ENCODE measurements around the gene C1orf167. TPM values are rescaled to one million over a fixed set of nuclear protein-coding genes. Genes with fewer than 3 reads are reported as not detected.

Gene C1orf167
- total and polyA plus RNA-seq, 4 experiments from 2014 or later, result not detected

DNA sequence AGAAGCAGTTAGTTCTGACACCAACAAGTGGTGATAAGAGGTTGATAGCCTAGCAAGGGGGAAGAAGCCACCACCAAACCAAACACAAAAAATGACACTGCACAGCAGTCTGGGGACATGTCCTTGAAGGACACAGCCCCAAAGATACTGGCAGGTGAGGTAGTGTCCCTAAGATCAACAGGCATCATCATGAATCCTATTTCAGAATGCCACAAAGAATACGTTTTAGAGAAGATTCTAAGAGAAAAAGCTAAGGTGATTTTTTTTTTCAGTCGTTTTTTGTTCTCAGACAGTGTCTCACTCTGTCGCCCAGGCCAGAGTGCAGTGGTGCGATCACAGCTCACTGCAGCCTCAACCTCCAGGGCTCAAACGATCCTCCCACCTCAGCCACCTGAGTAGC, 24.2 kb downstream of the C1orf167 start:
- no peaks in the 10 kb centered on the region for H3K27me3 Mint-ChIP-seq
- Histone ChIP-seq H3K9me3 (ENCODE audit: control insufficient read depth in 1 of 2, low read length in 2 of 2) (no peaks in the 10 kb centered on the region), H3K4me1 (ENCODE audit: insufficient read depth, low read length) (peaks cover 12% of the 10 kb centered on the region), H3K36me3 (ENCODE audit: insufficient read depth, low read length) (no peaks in the 10 kb centered on the region), H3K27ac (ENCODE audit: low read depth, low read length) (no peak overlapping the region), H3K4me3 (ENCODE audit: low read length in 2 of 2) (no peak overlapping the region), H3K27me3 (ENCODE audit: insufficient read depth, low read length) (no peaks in the 10 kb centered on the region)
- ChIA-PET POLR2A (ENCODE audit: partially characterized antibody) (interaction anchor here (0.6 kb wide), 2 partner anchors 17 to 122 kb away, joined by 3 to 5 read pairs; no protein-coding TSS in a partner anchor), CTCF (ENCODE audit: partially characterized antibody) (interaction anchor here (0.7 to 2.7 kb wide), 3 partner anchors 17 to 43 kb away, joined by 3 to 7 read pairs (median 5); partner anchors contain the start of genes CLCN6 and MTHFR)
- H3K4me3 Mint-ChIP-seq, result no peak overlapping the region
- no peaks in the 10 kb centered on the region for H3K9me3 Mint-ChIP-seq
- intact Hi-C loops (cut with micrococcal nuclease), result no loop called here
- H3K36me3 Mint-ChIP-seq, result peaks cover 7 to 10% of the 10 kb centered on the region in 2 donors
- no peak for DNase-seq
- H3K27ac Mint-ChIP-seq, result no peak overlapping the region
- peaks cover 2 to 9% (median 5%) of the 10 kb centered on the region in 4 donors for H3K4me1 Mint-ChIP-seq

- Histone ChIP-seq H3K9me3 (ENCODE audit: control insufficient read depth in 1 of 2, low read length in 2 of 2) (no peaks in the 10 kb centered on the region), H3K4me1 (ENCODE audit: insufficient read depth, low read length) (peaks cover 12% of the 10 kb centered on the region), H3K27me3 (ENCODE audit: insufficient read depth, low read length) (no peaks in the 10 kb centered on the region), H3K36me3 (ENCODE audit: insufficient read depth, low read length) (peaks cover 2% of the 10 kb centered on the region), H3K27ac (ENCODE audit: low read depth, low read length) (no peak overlapping the region), H3K4me3 (ENCODE audit: low read length in 2 of 2) (no peak overlapping the region)
- Mint-ChIP-seq H3K4me3 (no peak overlapping the region), H3K4me1 (peaks cover 2 to 9% (median 7%) of the 10 kb centered on the region in 4 donors), H3K36me3 (peaks cover 15 to 20% of the 10 kb centered on the region in 2 donors), H3K27ac (no peak overlapping the region), H3K27me3 (no peaks in the 10 kb centered on the region), H3K9me3 (no peaks in the 10 kb centered on the region)
- ChIA-PET POLR2A (ENCODE audit: partially characterized antibody) (interaction anchor here (1.6 kb wide), 1 partner anchor 46 kb away, joined by 4 read pairs; no protein-coding TSS in a partner anchor), CTCF (ENCODE audit: partially characterized antibody) (interaction anchor here (1.5 to 2.7 kb wide), 2 partner anchors 19 kb away, joined by 5 to 7 read pairs; partner anchors contain the start of genes CLCN6 and MTHFR)
- no peak for DNase-seq
- intact Hi-C loops (cut with micrococcal nuclease), result no loop called here
Measured at GRCh38 chr1:11787251-11787803, 25.3 kb downstream of the C1orf167 start.

DNA sequence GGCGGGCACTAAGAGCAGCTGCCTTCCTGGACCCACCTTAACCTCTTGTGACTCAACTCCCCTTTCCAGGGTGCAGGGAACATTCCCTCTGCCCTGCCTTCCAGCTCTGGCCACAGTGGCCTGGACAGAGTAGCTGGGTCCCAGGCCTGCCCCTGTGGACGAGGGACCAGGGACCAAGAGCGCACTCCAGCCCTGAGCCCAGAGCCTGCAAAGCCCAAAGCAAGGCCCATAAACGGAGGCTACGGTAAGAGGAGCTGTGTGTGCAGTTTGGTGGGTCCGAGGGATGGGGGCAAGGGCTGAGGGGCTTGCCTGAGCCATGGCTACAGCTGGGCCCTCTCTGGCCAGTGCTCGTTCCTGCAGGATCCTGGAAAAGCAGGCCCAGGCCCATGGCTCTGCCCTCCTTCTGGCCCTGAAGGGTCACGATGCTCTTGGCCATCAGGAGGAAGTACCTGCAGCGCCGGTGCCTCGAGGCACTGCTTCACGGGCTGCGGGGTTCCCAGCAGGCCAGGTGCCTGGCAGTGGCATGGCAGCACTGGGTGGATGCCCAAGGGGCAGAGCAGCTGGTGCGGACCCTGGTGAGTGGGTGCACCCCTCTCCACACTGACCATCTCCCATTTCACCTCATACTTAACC, 25.9 kb downstream of the C1orf167 start:
- POLR2A ChIA-PET (ENCODE audit: partially characterized antibody), result interaction anchor here (1.6 kb wide), 1 partner anchor 47 kb away, joined by 4 read pairs; no protein-coding TSS in a partner anchor
- no peak overlapping the region for H3K27ac Mint-ChIP-seq
- no peak overlapping the region for H3K4me3 Mint-ChIP-seq
- Histone ChIP-seq H3K4me1 (ENCODE audit: insufficient read depth, low read length) (peaks cover 12% of the 10 kb centered on the region), H3K27me3 (ENCODE audit: insufficient read depth, low read length) (no peaks in the 10 kb centered on the region), H3K4me3 (ENCODE audit: low read length in 2 of 2) (no peak overlapping the region), H3K36me3 (ENCODE audit: insufficient read depth, low read length) (peaks cover 7% of the 10 kb centered on the region), H3K9me3 (ENCODE audit: control insufficient read depth in 1 of 2, low read length in 2 of 2) (no peaks in the 10 kb centered on the region), H3K27ac (ENCODE audit: low read depth, low read length) (no peak overlapping the region)
- DNase-seq, result no peak
- peaks cover 15 to 25% of the 10 kb centered on the region in 2 donors for H3K36me3 Mint-ChIP-seq
- intact Hi-C loops (cut with micrococcal nuclease), result no loop called here
- H3K4me1 Mint-ChIP-seq, result peaks cover 1 to 9% (median 6%) of the 10 kb centered on the region in 4 donors
- CTCF ChIA-PET (ENCODE audit: partially characterized antibody), result interaction anchor here (1.5 kb wide), 1 partner anchor 19 kb away, joined by 5 read pairs; the partner anchor contains the start of gene CLCN6
- H3K9me3 Mint-ChIP-seq, result no peaks in the 10 kb centered on the region
- H3K27me3 Mint-ChIP-seq, result no peaks in the 10 kb centered on the region

DNA sequence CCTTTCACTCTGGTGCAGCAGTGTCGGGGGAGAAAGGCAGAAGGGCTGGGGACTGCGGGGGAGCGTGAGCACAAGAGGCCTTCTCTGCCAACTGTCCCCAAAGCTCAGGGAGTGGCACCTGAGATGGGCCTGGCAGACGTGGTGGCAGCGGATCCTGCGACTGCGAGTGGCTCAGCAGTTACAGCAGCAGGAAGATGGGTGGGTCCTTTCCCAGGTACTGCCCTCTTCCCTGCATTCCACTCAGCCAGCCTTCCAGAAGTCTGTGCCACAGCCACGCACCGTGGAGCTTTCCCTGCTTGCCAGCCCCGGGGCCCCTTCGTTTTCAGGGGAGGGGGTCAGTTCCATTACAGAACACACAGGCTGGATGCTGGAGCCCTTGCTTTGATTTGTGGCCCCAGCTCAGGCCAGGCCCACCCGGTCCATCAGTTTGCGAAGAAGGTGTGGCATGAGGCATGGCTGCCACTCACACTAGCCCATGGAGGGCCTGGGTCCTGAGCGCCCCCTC, 26.6 kb downstream of the C1orf167 start:
- Histone ChIP-seq H3K27me3 (ENCODE audit: insufficient read depth, low read length) (no peaks in the 10 kb centered on the region), H3K9me3 (ENCODE audit: control insufficient read depth in 1 of 2, low read length in 2 of 2) (no peaks in the 10 kb centered on the region), H3K4me3 (ENCODE audit: low read length in 2 of 2) (no peak overlapping the region), H3K4me1 (ENCODE audit: insufficient read depth, low read length) (peaks cover 12% of the 10 kb centered on the region), H3K27ac (ENCODE audit: low read depth, low read length) (no peak overlapping the region), H3K36me3 (ENCODE audit: insufficient read depth, low read length) (peaks cover 9% of the 10 kb centered on the region)
- Mint-ChIP-seq H3K36me3 (peaks cover 15 to 25% of the 10 kb centered on the region in 2 donors), H3K27ac (no peak overlapping the region), H3K4me1 (peaks cover 0 to 9% (median 5%) of the 10 kb centered on the region in 4 donors), H3K27me3 (no peaks in the 10 kb centered on the region), H3K4me3 (no peak overlapping the region), H3K9me3 (no peaks in the 10 kb centered on the region)
- no peak for DNase-seq
- intact Hi-C loops (cut with micrococcal nuclease), result no loop called here
- CTCF ChIA-PET (ENCODE audit: partially characterized antibody), result interaction anchor here (1.1 to 1.5 kb wide), 2 partner anchors 8 to 18 kb away, joined by 3 to 5 read pairs; partner anchors contain the start of gene CLCN6
- POLR2A ChIA-PET (ENCODE audit: partially characterized antibody), result interaction anchor here (1.4 to 1.6 kb wide), 2 partner anchors 13 to 47 kb away, joined by 3 to 4 read pairs; no protein-coding TSS in a partner anchor

DNA sequence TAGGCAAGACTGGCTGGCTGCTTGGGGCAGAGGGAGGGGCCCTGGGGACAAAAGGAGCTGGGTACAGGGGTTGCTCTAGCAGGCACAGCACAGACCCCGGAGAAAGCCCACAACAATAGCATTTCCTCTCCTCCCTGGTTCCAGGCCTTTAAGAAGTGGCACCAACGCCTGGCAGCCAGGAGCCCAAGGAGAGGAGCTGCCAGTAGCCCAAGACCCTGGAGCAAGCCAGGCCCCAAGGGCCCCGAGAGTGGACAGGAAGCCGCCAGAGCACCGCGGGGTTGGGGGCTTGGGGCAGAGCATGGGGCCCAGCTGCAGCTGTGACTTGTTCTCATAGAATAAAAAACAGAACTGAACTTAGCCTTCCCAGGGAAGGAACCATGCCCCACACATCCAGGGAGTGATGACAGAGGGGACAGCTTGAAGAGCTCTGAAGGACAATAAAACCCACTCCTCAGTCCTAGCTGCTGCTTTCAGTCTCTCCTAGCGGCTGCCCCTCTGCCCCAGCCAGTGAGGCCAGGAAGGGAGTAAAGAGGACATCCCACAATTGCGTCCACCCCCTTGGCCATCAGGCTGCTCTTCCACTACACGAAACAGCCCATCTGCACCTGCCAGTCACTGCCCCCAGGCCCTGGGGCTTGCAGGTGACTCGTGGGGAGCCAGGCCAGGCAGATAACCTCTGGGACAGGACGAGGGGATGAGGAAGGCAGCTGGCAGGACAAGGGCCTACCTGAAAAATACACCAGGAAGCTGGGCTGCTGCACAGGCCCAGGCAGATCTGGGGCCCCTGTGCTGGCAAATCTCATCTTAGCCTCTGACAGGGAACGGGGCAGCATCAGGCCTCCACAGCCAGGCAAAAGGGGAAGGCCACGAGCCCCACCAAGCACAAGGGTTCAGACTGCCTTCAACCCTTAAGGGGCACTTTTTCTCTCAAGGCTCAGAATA, 27.4 kb downstream of the C1orf167 start:
- Mint-ChIP-seq H3K27me3 (no peaks in the 10 kb centered on the region), H3K4me1 (peaks cover 0 to 9% (median 5%) of the 10 kb centered on the region in 4 donors), H3K27ac (no peak overlapping the region), H3K36me3 (peaks cover 15 to 28% of the 10 kb centered on the region in 2 donors), H3K9me3 (no peaks in the 10 kb centered on the region), H3K4me3 (no peak overlapping the region)
- intact Hi-C loops (cut with micrococcal nuclease), result no loop called here
- Histone ChIP-seq H3K27ac (ENCODE audit: low read depth, low read length) (no peak overlapping the region), H3K27me3 (ENCODE audit: insufficient read depth, low read length) (no peaks in the 10 kb centered on the region), H3K4me1 (ENCODE audit: insufficient read depth, low read length) (peaks cover 12% of the 10 kb centered on the region), H3K9me3 (ENCODE audit: control insufficient read depth in 1 of 2, low read length in 2 of 2) (no peaks in the 10 kb centered on the region), H3K36me3 (ENCODE audit: insufficient read depth, low read length) (peaks cover 17% of the 10 kb centered on the region), H3K4me3 (ENCODE audit: low read length in 2 of 2) (no peak overlapping the region)
- DNase-seq, result no peak
- POLR2A ChIA-PET (ENCODE audit: partially characterized antibody), result interaction anchor here (1.4 kb wide), 1 partner anchor 12 kb away, joined by 3 read pairs; no protein-coding TSS in a partner anchor
- CTCF ChIA-PET (ENCODE audit: partially characterized antibody), result interaction anchor here (1.1 kb wide), 1 partner anchor 8 kb away, joined by 3 read pairs; no protein-coding TSS in a partner anchor

DNA sequence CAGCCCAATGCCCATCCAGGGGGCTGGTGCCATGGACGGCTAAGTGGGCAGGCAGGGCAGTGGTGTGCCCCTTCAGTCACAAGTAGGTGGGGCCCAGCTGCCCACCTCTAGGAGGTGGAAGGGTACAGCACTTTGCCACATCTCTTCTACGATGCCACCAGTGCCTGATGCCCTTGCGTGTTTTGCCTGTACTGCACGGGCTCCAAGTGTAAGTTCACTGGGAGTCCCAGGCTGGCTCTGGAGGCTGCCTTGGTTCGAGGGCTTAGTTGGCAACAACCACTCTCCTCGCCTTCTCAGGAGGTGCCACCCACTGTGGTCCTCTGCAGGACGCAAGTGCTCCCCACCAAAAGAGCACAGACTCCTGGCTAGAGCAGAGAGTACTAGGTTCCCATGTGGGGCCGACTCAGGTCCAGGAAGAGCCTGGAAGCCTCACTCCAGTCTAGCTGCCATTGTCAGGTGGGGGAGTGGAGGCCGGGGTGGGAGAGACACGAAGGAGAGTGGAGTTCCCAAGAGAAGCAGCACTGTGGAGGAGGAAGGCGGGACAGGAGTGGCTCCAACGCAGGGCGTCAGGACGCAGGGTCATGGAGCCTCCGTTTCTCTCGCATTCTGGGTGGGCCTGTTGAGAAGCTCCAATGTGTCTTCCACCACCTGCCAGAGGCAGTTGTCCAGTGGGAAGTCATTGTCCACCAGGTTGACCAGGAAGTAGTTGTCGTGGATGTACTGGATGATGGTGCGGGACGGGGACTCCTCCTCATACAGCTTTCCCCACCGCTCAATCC, 28.3 kb downstream of the C1orf167 start:
- peaks cover 3% of the 10 kb centered on the region for H3K4me1 ChIP-seq (ENCODE audit: insufficient read depth, low read length)
- intact Hi-C loops (cut with micrococcal nuclease), result no loop called here
- H3K4me3 ChIP-seq (ENCODE audit: low read length in 2 of 2), result no peak overlapping the region
- Mint-ChIP-seq H3K27ac (peak overlapping the region in 2 of 7 donors; percentile 11 to 29), H3K9me3 (no peaks in the 10 kb centered on the region), H3K27me3 (no peaks in the 10 kb centered on the region), H3K36me3 (peaks cover 15 to 35% of the 10 kb centered on the region in 2 donors), H3K4me3 (peak overlapping the region in 1 of 8 donors; percentile 36), H3K4me1 (peaks cover 0 to 5% (median 3%) of the 10 kb centered on the region in 4 donors)
- no peak for DNase-seq
- H3K27ac ChIP-seq (ENCODE audit: low read depth, low read length), result no peak overlapping the region
- H3K27me3 ChIP-seq (ENCODE audit: insufficient read depth, low read length), result no peaks in the 10 kb centered on the region
- CTCF ChIA-PET (ENCODE audit: partially characterized antibody), result no interaction called here
- no peaks in the 10 kb centered on the region for H3K9me3 ChIP-seq (ENCODE audit: control insufficient read depth in 1 of 2, low read length in 2 of 2)
- peaks cover 26% of the 10 kb centered on the region for H3K36me3 ChIP-seq (ENCODE audit: insufficient read depth, low read length)
- POLR2A ChIA-PET (ENCODE audit: partially characterized antibody), result no interaction called here
